ENCODE results near the gene ASB18. TPM values are rescaled to one million over a fixed set of nuclear protein-coding genes. Genes with fewer than 3 reads are reported as not detected.
A peak's percentile ranks its signal among the peaks of the same experiment; 100 is the strongest.

Gene ASB18
- total and polyA plus RNA-seq, 2 of the 13 experiments (the other 11 are each of a cell fraction or from before 2014, with no cell fraction given), result not detected

- TF ChIP-seq ZSCAN5A (CRISPR knock-in tag; IDR thresholded peaks at IDR 0.05; ENCODE audit: borderline replicate concordance) (0 out of 2 replicates have a peak, but pooled peaks have one; percentile 26), FOSL2 (CRISPR knock-in tag; IDR thresholded peaks at IDR 0.05) (no peak), ZNF576 (CRISPR knock-in tag; IDR thresholded peaks at IDR 0.05) (no peak), ATF1 (CRISPR knock-in tag; IDR thresholded peaks at IDR 0.05) (no peak), ZNF292 (CRISPR knock-in tag; IDR thresholded peaks at IDR 0.05; ENCODE audit: borderline replicate concordance, low read depth) (no peak), ZNF609 (CRISPR knock-in tag; IDR thresholded peaks at IDR 0.05; ENCODE audit: borderline replicate concordance) (no peak), EZH2 (conservative IDR thresholded peaks at IDR 0.05; ENCODE audit: low read depth, low read length) (peak; percentile 3; the same call in 1 of the 2 replicates), ZSCAN29 (CRISPR knock-in tag; conservative IDR thresholded peaks at IDR 0.05) (no peak; the same call in 1 of the 2 replicates), YY1 (IDR thresholded peaks at IDR 0.05; ENCODE audit: insufficient read depth, insufficient replicate concordance, low read depth, low read length) (peak; percentile 32), ZNF138 (CRISPR knock-in tag; IDR thresholded peaks at IDR 0.05; ENCODE audit: low read depth) (no peak), ZNF558 (CRISPR knock-in tag; IDR thresholded peaks at IDR 0.05; ENCODE audit: borderline replicate concordance) (no peak), MEIS2 (CRISPR knock-in tag; IDR thresholded peaks at IDR 0.05) (peak; percentile 61), ZNF501 (CRISPR knock-in tag; IDR thresholded peaks at IDR 0.05) (no peak), ERF (CRISPR knock-in tag; IDR thresholded peaks at IDR 0.05) (no peak), HNRNPK (IDR thresholded peaks at IDR 0.05; ENCODE audit: low read depth, low read length, poor library complexity, severe bottlenecking) (peak; percentile 19), ATF7 (IDR thresholded peaks at IDR 0.05) (no peak), ATF7 (CRISPR knock-in tag; IDR thresholded peaks at IDR 0.05) (no peak), ATF7-NPFF (CRISPR knock-in tag; IDR thresholded peaks at IDR 0.05; ENCODE audit: low read depth) (0 out of 2 replicates have a peak, but pooled peaks have one; percentile 26), ZNF235 (CRISPR knock-in tag; IDR thresholded peaks at IDR 0.05; ENCODE audit: borderline replicate concordance) (peak; percentile 24; the same call in 1 of the 2 replicates)
- TF ChIP-seq, protein P1, sequence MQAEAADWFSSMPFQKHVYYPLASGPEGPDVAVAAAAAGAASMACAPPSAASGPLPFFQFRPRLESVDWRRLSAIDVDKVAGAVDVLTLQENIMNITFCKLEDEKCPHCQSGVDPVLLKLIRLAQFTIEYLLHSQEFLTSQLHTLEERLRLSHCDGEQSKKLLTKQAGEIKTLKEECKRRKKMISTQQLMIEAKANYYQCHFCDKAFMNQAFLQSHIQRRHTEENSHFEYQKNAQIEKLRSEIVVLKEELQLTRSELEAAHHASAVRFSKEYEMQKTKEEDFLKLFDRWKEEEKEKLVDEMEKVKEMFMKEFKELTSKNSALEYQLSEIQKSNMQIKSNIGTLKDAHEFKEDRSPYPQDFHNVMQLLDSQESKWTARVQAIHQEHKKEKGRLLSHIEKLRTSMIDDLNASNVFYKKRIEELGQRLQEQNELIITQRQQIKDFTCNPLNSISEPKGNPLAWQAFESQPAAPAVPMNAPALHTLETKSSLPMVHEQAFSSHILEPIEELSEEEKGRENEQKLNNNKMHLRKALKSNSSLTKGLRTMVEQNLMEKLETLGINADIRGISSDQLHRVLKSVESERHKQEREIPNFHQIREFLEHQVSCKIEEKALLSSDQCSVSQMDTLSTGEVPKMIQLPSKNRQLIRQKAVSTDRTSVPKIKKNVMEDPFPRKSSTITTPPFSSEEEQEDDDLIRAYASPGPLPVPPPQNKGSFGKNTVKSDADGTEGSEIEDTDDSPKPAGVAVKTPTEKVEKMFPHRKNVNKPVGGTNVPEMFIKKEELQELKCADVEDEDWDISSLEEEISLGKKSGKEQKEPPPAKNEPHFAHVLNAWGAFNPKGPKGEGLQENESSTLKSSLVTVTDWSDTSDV (CRISPR knock-in tag; IDR thresholded peaks at IDR 0.05), result 0 out of 2 replicates have a peak, but pooled peaks have one; percentile 30
Observed at GRCh38 chr2:236167297-236168109, 96.7 kb downstream of the ASB18 start (continued).
